G401 (cell line): ENCODE results near the gene PTPRT. TPM values are rescaled to one million over a fixed set of nuclear protein-coding genes. Genes with fewer than 3 reads are reported as not detected.

Experiments used
- DNase-seq: peaks from one replicate; pipeline ENCODE4 v3.0.0-alpha.2; 2015; ENCODE audit warnings: low spot score
- in situ Hi-C: cut with HindIII; loops from 2 replicates; pipeline ENCODE4 v1.10.0; 2016; ENCODE audit warnings: low sequenced_read_pairs, mixed read lengths
- total RNA-seq: library from RNA; depleted of rRNA; stranded (reverse); fragments of >200 nt; shearing (Covaris generic); gene quantifications from 2 replicates; pipeline ENCODE4 v1.2.3, GENCODE V29; 2014

The PTPRT gene
- total RNA-seq, 1 experiment from 2014 or later = under 0.01 TPM

DNA sequence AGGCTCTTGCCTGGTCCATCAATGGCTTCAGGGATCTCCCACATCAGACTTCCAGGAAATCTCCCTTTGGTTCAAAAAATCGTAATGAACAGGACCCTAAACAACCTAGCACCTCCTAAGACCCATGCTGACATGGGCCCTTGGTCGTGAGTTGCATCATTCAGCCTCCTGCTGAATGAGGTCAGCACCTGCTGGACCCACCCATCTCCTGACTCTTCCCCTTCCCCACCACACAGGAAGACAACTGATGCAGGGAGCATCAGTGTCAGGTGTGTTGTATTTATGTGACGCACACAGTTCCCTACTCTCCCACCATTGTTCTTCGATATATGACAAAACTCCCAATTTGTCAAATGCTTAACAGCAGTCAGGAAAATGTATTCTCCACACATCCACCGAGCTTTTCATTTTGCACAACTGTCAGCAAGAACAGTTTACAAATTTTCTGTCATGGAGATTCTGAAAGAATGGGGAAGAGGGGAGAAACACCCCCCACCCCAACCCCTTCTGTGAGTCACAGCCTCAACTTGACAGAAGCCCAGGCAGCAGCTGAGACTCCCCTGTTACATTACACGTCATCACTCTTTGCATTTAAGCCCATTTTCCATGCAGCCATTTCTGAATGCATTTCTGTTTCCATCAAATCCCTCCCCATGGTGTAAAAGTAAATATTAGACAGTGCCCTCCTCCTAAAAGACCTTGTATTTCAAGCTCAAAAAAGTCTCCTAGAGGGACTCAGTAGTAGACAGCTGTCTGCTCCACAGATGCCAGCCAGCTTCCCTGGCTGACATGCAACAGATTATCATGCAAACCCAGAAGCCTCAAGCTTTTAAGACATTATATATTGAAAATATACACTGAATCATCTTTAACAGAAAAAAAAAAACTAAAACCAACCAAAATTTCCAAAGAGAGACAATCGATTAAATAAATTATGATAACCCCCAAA, 577.5 kb downstream of the PTPRT start:
- in situ Hi-C loops = no loop called here
- DNase-seq = no peak

DNA sequence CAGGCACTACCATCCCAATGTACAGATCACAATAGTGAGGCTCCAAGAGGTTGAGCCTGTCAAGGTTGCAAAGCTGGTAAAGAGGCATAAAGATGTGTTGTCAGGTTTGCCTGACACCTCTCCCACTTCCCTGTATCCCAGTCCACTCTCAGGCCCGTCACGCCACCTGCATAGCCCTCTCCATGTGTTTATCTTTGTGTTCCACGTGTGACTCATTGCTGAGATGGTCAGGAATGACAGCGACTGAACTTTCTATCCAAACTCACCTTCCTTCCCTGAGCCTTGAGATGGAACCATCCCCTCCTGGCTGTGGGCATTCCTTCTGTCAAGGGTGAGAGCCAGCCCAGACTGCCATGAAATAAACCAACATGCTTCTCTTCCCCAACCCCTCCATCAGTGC, 578.3 kb downstream of the PTPRT start:
- in situ Hi-C loops = no loop called here
- DNase-seq = no peak

DNA sequence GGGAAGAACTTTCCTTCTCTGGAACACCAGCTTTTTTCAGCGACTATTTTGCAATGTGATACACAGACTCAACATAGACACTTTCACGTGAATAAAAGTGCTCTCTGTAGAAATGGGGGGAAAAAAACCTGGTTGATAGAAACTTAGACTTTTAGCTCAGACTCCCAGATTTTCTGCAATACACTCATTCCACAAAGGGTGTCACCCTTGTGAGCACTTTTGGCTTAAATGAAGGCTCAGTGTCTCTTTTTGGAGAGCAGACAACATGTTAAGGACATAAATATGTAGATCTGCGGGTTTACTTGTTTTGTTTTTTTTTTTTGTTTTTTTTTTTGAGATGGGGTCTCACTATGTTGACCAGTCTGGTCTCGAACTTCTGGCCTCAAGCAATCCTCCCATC, 579.6 kb downstream of the PTPRT start:
- in situ Hi-C loops = no loop called here
- no peak for DNase-seq

DNA sequence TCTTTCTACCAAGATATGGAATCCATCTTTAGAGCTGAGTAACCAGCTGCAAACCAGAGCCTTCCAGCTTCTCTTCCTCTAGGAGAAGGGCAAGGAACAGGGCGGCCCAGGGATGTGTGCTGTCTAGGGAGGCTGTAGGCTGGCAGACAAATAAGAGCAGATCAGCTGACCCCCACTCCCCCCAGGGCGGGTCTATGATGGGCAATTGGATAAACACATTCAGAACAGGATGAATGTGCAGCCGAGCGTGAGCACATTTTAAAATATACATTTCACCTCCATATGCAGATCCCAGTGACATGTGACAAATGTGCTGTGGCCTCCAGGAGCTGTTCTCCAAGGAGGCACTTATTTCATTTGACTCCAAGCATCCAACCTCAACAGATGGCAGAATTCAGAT, 580.1 kb downstream of the PTPRT start:
- DNase-seq = no peak
- in situ Hi-C loops = no loop called here

DNA sequence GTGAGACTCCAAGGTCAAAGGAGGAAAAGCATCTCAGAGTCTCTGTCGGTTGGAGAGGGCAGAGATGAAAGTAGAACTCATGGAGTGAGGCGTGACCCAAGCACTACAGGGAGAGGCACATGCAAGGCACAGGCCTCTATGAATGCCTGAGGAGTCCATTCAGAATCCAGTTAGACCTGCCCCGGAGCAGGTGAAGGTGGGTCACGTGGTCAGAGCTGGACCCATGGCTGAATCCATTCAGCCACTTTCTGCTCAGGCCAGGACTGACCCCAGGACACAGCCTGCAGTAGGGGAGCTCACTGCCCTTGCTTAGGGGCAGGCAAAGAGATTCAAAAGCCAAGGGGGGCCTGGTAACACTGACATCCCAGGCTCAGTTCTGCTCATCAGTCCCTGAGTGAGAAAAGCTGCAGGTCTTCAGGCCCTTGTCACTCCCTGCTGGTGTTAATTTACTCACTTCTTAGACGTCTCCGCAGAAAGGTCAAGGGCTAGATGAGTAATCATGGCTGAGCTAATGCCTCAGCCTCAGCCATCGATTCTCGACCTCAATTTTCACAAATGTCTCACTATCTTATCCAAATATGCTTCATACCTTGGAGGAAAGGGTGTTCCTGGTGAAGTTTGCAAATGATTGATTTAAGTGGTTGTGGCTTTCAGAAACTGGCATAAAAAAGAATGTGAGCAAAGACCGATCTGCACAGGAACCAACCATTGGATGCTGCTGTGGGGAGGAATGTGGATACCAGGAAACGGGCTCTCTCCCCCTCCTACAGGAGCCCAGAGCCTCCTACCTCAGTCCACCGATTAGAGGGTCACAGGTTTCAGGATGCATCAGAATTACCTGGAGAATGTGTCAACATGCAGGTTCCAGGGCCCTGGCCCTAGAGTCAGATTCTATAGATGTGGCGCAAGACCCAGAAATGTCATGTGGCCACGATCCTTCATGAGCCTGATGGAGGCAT, 584.4 kb downstream of the PTPRT start:
- DNase-seq = no peak
- in situ Hi-C loops = no loop called here

DNA sequence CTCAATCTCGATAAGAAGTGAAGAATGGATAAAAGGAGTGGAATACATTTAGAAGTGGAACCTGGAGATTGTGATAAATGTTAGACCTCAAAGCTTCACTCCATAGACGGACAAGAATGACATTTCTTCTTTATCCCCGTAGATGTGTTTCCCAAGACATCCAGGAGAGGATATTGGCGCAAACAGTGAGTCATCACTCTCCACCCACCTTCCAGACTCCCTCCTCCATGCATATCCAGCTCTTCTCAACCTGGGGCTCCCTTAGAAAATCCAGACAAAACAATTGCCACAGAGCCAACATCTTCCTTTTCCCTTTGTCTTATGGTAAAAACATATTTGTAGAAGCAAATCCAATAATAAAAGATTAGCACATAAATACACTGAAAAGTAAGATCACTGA, 586.1 kb downstream of the PTPRT start:
- DNase-seq = no peak
- in situ Hi-C loops = no loop called here

DNA sequence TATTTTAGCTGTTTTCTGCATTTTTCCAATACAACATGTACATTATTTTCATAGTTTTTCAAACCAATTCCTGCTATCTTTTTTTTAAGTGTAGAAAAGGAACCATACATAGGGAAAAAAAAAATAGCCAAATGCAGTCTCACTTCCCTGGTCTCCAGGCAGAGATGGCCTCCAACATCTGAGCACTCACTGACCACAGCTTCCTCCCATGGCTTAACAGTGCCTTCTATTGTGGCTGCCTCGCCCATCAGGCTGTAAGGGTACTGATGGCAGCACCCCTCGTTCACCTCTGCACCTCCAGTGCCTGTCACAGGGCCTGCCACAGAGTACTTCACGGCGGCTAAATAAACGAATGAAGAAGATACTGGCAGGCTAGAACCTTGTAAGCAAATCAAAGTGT, 591.1 kb downstream of the PTPRT start:
- in situ Hi-C loops = no loop called here
- no peak for DNase-seq

DNA sequence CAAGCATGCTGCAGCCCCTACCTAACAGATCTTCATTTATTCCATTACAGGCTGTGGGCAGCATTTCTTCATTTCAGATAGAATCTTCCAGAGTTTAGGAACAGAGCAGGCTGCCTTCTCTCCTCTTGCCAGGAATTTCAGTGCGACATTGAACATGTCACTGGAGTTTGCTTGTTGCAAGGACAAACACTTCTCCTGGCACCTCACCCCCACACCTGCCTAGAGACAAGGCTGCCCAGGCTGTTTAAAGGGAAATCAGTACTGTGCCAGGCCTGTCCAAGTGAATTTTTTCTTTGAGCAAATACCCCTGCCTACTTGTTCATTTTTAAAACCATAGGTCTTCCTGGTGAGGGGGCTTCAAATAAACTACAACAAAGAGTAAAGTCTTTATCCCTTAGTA, 594.1 kb downstream of the PTPRT start:
- no peak for DNase-seq
- in situ Hi-C loops = no loop called here

DNA sequence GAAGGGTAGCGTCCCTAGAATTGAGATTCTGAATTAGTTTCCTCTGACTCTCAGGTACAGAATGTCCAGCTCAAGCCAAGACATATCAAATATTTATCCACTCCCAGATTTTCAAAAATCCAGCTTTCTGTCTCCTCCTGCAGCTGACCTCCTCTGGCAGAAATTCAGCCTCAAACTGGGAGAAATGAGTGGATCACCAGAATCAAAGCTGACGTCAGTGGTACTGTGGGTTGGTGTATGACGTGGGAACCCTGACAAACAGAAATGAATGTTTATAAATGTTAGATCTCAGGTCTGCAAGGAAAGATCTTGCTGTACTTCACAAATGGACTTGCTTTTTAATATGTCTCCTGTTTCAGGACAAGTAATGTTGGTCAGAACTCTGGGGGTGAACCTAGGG, 595.0 kb downstream of the PTPRT start:
- no peak for DNase-seq
- in situ Hi-C loops = no loop called here

DNA sequence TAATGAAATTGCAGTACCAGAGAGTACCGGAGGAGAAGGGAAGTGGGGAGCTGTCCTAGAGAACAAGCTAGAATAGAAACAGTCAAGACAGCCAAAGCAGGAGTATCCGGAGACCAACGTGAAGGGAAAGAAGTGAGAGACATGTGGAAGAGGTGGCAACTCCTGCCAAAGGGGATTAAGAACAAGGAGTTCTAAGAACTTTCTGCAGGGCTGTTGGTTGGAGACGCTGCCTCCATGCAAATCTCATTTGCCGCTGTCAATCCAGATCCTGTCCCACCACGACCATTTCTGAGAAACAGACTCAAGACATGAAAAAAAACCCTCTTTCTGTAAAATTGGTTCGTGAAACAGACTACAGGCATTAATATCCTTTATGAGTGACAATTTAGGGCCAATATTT, 595.7 kb downstream of the PTPRT start:
- in situ Hi-C loops = no loop called here

DNA sequence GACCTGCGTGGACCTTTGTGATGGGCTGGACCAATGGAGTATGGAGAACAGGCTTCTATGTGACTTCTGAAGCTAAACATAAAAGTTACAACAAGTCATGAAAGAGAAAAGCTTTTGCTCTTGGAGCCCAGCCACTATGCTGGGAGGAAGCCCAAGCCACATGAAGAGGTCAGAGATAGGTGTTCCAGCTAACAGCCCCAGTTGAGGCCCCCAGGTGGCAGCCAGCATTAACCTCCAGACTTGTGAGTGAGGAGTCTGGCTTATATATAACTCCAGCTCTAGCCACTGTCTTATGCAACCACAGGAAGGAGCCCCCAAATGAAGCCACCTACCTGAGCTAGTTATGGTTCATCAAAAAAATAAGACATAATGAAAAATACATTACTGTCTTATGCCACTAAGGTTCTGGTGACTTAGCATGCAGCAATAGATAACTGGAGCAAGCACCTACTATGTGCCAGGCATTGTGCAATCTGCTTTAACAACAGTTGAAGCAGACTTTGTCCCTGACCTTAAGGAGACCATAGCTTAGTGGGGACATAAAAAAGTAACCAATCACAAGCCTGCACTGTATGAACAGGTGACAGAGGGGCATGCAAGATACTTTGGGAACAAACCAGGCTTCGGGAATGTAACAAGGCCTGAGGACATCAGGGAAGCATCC, 599.6 kb downstream of the PTPRT start:
- in situ Hi-C loops = no loop called here

More for the DNA sequence above, 595.7 kb downstream of the PTPRT start:
- no peak for DNase-seq

DNA sequence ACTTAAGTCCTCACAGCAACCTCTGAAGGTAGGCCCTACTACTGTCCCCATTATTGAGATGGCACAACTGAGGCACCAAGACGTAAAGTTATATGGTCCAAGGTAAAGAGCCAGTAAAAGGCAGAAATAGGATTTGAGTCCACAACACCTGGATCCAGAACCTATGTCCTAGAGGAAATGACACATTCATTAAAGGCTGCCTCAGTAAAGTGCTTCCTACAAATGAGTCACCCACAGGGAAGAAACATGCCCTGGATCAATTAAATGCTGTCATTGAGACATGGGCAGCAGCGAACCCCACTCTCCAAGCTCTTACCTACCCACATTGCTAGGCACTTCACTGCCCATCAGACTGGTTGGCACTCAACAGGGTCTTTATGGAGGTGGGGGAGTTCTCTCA, 600.9 kb downstream of the PTPRT start:
- in situ Hi-C loops = no loop called here
- no peak for DNase-seq

More for the DNA sequence above, 599.6 kb downstream of the PTPRT start:
- DNase-seq = no peak

DNA sequence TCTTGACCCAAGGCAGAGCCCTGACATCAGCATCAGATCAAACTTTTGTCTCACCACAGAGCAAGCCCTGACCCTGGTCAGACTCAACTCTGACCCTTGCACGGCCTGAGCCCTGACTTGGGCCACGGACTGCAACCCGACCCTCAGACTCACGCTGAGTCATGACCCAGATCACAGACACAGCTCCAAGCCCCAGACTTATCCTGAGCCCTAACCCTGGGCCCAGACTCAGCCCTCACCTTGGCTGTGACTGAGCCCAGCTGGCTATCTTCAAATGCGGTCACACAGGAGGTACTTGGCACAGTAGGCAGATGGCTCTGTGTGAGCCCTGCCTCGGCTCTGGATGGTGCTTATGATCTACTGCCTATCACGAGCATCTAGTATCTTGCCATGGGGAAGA, 602.3 kb downstream of the PTPRT start:
- DNase-seq = no peak
- in situ Hi-C loops = no loop called here

DNA sequence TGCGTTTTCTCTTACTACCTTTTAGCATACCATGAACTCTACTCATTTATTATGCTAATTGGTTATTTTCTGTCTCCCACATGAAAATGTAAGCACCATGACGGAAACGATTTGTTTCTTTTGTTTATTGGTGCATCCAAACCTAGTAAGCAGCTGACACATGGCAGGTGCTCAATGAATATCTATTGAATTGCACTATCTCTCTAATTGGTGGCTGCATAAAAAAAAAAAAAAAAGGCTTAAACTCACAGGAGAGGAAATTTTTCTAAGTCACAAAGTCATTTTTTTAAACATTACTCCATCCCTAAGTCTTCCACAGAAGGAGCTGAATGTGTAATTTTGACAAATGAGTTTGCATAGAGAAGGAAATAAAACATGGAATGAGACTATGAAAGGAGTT, 608.4 kb downstream of the PTPRT start:
- DNase-seq = no peak
- in situ Hi-C loops = no loop called here

DNA sequence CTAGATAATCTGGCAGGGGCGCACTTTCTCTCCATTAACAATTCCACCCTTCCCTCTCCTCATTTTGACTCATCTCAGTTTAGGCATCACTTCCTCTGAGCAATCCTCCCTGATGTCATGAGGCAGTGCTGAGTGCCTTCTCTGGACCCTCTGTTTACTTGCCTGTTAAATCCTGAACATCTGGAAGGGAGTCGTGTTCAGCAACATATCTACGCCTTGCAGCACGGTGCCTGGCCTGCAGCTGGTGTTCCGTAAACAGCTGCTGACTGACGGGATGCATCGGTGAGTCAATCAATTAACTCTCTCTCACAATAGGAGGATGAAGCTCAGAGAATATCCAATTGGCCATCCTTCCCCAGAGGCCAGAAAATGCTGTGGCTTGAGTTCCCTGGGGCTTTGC, 613.5 kb downstream of the PTPRT start:
- DNase-seq = no peak
- in situ Hi-C loops = no loop called here

DNA sequence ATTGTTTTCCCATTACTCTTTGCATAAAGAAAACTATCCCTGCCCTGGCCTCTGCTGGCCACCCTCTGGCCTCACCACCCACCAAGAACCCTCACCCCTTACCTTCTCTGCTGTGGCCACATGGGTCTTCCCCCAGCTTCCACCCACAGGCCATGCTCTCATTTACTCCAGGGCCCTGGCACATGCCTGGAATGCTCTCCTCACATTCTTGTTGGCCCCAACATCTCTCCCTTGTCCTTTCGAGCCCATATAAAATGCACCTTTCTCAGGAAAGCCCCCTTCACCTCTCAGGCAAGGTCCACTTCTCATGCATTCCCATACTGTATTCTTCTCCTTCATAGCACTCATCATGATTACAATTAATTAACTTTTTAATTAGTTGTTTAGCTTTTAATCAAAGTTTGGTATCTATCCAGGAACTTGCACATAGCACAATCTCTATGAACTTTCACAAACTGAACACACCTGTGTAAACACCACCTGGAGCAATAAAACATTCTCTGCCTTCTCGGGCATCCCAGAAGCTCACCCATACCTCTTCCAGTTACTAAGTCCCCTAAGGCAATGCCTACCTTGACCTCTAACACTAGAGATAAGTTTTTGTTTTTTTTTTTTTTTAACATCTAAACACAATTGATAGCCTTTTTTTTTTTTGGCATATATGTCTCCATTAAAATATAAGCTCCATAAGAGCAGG, 617.2 kb downstream of the PTPRT start:
- in situ Hi-C loops = no loop called here
- DNase-seq = no peak

DNA sequence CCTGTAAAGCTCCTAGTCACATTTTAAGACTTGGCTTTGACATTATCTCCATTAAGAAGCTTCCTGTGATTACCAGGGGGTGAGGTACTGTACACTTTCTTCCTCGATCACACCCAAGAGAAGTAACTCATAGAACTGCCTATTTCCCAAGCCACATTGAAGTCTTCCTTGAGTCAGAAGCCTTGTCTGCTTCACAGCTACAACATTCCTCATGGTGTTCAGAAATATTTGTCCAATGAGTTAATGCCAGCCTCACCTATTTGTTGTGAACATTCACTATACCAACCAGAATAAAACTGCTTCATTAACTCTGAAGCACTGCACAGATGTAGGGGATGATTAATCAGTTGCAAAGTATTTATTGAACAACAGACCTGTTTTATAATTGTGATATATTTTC, 622.3 kb downstream of the PTPRT start:
- no peak for DNase-seq
- in situ Hi-C loops = no loop called here

DNA sequence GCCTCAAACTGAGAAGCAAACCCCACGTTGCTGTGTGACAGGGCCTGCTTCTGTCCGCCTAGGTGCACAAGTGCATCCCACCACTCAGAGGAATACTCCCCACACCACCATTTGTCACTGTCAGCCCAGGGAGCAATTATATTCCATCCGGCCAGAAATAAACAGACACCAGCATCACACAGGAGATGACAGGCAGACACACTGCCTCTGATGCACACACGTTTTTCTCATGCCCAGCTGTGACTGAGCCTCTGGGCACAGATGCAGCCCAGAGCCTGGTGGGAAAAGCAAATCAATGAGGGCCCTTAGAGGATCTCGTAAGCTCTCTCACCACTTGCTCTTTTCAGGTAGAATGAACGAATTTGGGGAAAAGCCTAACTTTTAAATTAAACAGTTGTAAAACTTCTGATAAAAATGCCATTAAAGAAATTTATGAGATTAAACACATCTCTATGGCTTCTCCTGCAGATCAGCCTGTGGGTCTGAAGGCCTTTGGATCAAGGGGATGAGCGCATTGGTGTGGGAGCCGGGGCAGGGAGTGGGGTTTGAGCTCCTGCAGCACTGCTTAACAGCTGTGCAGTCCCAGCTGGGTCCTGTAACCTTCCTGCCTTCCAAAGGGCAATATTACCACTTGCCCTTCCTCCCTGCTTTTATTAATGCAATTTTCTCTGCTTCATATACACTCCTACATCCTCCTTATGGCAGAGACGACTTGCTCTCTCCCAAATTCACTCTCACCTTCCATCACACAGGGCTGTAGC, 624.3 kb downstream of the PTPRT start:
- no peak for DNase-seq
- in situ Hi-C loops = no loop called here
